ENCODE data around the gene DLX1.
"Not testable (repeated sequence)": the region's sequence is repeated elsewhere in the genome, so short reads cannot be mapped to it uniquely, and the experiment has no call there.

Gene DLX1

GRCh38 chr2:172085460-172086159, at the start of gene DLX1:
TSS of gene DLX1 (plus strand) at chr2:172085507. CDS start at chr2:172085678, 171 bp downstream.
- no peak for DNase-seq (ENCODE audit: low read depth)
- H3K4me3 ChIP-seq (ENCODE audit: low read depth, low read length): peak within 1 kb of the TSS; percentile 68

- DNase-seq (ENCODE audit: low read depth): no peak
- no peak overlapping the region for H3K4me3 ChIP-seq (ENCODE audit: low read depth, low read length)
These were observed 47.2 kb upstream of the DLX1 start for GRCh38 chr2:172038121-172038520.

GRCh38 chr2:172038604-172039003, 46.7 kb upstream of the DLX1 start:
- no peak overlapping the region for H3K4me3 ChIP-seq (ENCODE audit: low read depth, low read length)
- DNase-seq (ENCODE audit: low read depth): peak; percentile 21

GRCh38 chr2:172039011-172039704, 46.1 kb upstream of the DLX1 start:
- H3K4me3 ChIP-seq (ENCODE audit: low read depth, low read length): no peak overlapping the region
- no peak for DNase-seq (ENCODE audit: low read depth)

GRCh38 chr2:172040311-172040710, 45.0 kb upstream of the DLX1 start:
- no peak for DNase-seq (ENCODE audit: low read depth)
- H3K4me3 ChIP-seq (ENCODE audit: low read depth, low read length): no peak overlapping the region

GRCh38 chr2:172046080-172046678, 39.1 kb upstream of the DLX1 start:
- no peak for DNase-seq (ENCODE audit: low read depth)
- no peak overlapping the region for H3K4me3 ChIP-seq (ENCODE audit: low read depth, low read length)

- no peak overlapping the region for H3K4me3 ChIP-seq (ENCODE audit: low read depth, low read length)
- no peak for DNase-seq (ENCODE audit: low read depth)
These were observed 38.3 kb upstream of the DLX1 start for GRCh38 chr2:172046866-172047565.

- no peak for DNase-seq (ENCODE audit: low read depth)
- no peak overlapping the region for H3K4me3 ChIP-seq (ENCODE audit: low read depth, low read length)
These were observed 37.5 kb upstream of the DLX1 start for GRCh38 chr2:172047566-172048507.

GRCh38 chr2:172048508-172049503, 36.5 kb upstream of the DLX1 start:
- H3K4me3 ChIP-seq (ENCODE audit: low read depth, low read length): no peak overlapping the region
- no peak for DNase-seq (ENCODE audit: low read depth)

- H3K4me3 ChIP-seq (ENCODE audit: low read depth, low read length): no peak overlapping the region
- DNase-seq (ENCODE audit: low read depth): no peak
These were observed 35.7 kb upstream of the DLX1 start for GRCh38 chr2:172049567-172050120.

GRCh38 chr2:172050479-172051125, 34.7 kb upstream of the DLX1 start:
- no peak overlapping the region for H3K4me3 ChIP-seq (ENCODE audit: low read depth, low read length)
- DNase-seq (ENCODE audit: low read depth): no peak

GRCh38 chr2:172052000-172052983, 33.0 kb upstream of the DLX1 start:
- no peak overlapping the region for H3K4me3 ChIP-seq (ENCODE audit: low read depth, low read length)
- DNase-seq (ENCODE audit: low read depth): peak; percentile 45

GRCh38 chr2:172053486-172053885, 31.8 kb upstream of the DLX1 start:
- no peak overlapping the region for H3K4me3 ChIP-seq (ENCODE audit: low read depth, low read length)
- no peak for DNase-seq (ENCODE audit: low read depth)

GRCh38 chr2:172056293-172056692, 29.0 kb upstream of the DLX1 start:
- no peak for DNase-seq (ENCODE audit: low read depth)
- H3K4me3 ChIP-seq (ENCODE audit: low read depth, low read length): no peak overlapping the region

GRCh38 chr2:172058660-172059059, 26.6 kb upstream of the DLX1 start:
- no peak for DNase-seq (ENCODE audit: low read depth)
- no peak overlapping the region for H3K4me3 ChIP-seq (ENCODE audit: low read depth, low read length)

GRCh38 chr2:172060118-172060517, 25.2 kb upstream of the DLX1 start:
- DNase-seq (ENCODE audit: low read depth); H3K4me3 ChIP-seq (ENCODE audit: low read depth, low read length): not testable (repeated sequence)

All from skeletal muscle cell (primary cell).